ENCODE results near the gene BTBD9. TPM values are rescaled to one million over a fixed set of nuclear protein-coding genes. Genes with fewer than 3 reads are reported as not detected.

Gene BTBD9
- total and polyA plus RNA-seq, 2 of the 13 experiments (the other 11 are each of a cell fraction or from before 2014, with no cell fraction given), result 1.2 to 3.0 TPM

DNA sequence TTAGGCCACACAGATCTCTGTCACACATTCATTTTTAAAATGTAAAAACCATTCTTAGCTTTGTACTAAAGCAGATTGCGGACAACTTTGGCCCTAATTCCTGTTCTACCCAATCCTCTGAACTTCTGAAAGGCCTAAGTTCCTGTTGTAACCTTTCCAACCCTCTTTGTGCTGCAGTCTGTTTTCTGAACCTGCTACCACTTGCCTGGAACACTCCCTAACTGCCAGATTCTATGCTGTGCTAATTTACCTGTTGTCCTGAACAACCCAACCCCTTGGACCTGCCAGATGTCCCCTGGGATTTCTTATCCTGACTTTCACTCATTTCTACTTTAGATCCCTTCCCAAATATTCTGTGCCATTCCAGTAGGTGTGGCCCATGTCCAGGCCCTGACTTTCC lies 421.5 kb downstream of the BTBD9 start:
- Histone ChIP-seq H3K4me1 (ENCODE audit: insufficient read depth, low read length) (peaks cover 4% of the 10 kb centered on the region), H4K20me1 (ENCODE audit: insufficient read depth, low read length) (no peaks in the 10 kb centered on the region), H3K27me3 (ENCODE audit: control insufficient read depth in 1 of 2, insufficient read depth in 2 of 2, low read length in 2 of 2) (no peaks in the 10 kb centered on the region), H3K4me3 (replicated peaks in 1 of 3; ENCODE audit: insufficient read depth in 1 of 3, low read depth in 2 of 3, low read length in 3 of 3) (no peak overlapping the region), H3K27ac (ENCODE audit: extremely low read length, insufficient read depth, low read length) (no peak overlapping the region), H3K36me3 (replicated peaks in 1 of 2; ENCODE audit: control insufficient read depth in 1 of 2, insufficient read depth in 2 of 2, low read length in 2 of 2) (no peaks in the 10 kb centered on the region), H3K4me2 (ENCODE audit: low read depth, low read length) (no peak overlapping the region), H2AFZ (ENCODE audit: low read length) (no peak overlapping the region), H3K9me3 (ENCODE audit: low read length) (no peaks in the 10 kb centered on the region), H3K9ac (ENCODE audit: insufficient read depth, low read depth, low read length) (no peak overlapping the region), H3K79me2 (ENCODE audit: insufficient read depth, low read length) (no peaks in the 10 kb centered on the region)
- POLR2A ChIA-PET, result no interaction called here
- BruUV-seq (replicated peaks), result no TSS peak
- CTCF ChIA-PET (ENCODE audit: low intra/inter-chr PET ratio, low total read pairs), result no interaction called here
- 86% methylated on average over 1 of the region's 1 CpG for WGBS (ENCODE audit: low lambda C conversion rate)
- ATAC-seq, result no peak
- TF ChIP-seq HHEX (CRISPR knock-in tag; IDR thresholded peaks at IDR 0.05), result no peak
- no peak for TF ChIP-seq RAD21 (CRISPR knock-in tag; IDR thresholded peaks at IDR 0.05)
- no peak for TF ChIP-seq ZNF558 (CRISPR knock-in tag; IDR thresholded peaks at IDR 0.05; ENCODE audit: borderline replicate concordance)
- TF ChIP-seq SAP130 (CRISPR knock-in tag; IDR thresholded peaks at IDR 0.05; ENCODE audit: low read depth), result no peak
- no peak for TF ChIP-seq HES4 (CRISPR knock-in tag; IDR thresholded peaks at IDR 0.05; ENCODE audit: borderline replicate concordance)
- TF ChIP-seq, protein P1, sequence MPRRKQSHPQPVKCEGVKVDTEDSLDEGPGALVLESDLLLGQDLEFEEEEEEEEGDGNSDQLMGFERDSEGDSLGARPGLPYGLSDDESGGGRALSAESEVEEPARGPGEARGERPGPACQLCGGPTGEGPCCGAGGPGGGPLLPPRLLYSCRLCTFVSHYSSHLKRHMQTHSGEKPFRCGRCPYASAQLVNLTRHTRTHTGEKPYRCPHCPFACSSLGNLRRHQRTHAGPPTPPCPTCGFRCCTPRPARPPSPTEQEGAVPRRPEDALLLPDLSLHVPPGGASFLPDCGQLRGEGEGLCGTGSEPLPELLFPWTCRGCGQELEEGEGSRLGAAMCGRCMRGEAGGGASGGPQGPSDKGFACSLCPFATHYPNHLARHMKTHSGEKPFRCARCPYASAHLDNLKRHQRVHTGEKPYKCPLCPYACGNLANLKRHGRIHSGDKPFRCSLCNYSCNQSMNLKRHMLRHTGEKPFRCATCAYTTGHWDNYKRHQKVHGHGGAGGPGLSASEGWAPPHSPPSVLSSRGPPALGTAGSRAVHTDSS (CRISPR knock-in tag; conservative IDR thresholded peaks at IDR 0.05), result no peak
- no peak for TF ChIP-seq THAP11 (CRISPR knock-in tag; IDR thresholded peaks at IDR 0.05)
- TF ChIP-seq, protein P2, sequence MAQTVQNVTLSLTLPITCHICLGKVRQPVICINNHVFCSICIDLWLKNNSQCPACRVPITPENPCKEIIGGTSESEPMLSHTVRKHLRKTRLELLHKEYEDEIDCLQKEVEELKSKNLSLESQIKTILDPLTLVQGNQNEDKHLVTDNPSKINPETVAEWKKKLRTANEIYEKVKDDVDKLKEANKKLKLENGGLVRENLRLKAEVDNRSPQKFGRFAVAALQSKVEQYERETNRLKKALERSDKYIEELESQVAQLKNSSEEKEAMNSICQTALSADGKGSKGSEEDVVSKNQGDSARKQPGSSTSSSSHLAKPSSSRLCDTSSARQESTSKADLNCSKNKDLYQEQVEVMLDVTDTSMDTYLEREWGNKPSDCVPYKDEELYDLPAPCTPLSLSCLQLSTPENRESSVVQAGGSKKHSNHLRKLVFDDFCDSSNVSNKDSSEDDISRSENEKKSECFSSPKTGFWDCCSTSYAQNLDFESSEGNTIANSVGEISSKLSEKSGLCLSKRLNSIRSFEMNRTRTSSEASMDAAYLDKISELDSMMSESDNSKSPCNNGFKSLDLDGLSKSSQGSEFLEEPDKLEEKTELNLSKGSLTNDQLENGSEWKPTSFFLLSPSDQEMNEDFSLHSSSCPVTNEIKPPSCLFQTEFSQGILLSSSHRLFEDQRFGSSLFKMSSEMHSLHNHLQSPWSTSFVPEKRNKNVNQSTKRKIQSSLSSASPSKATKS (CRISPR knock-in tag; IDR thresholded peaks at IDR 0.05), result no peak
- no peak for TF ChIP-seq EZH2 (conservative IDR thresholded peaks at IDR 0.05; ENCODE audit: low read depth, low read length)
- TF ChIP-seq, protein P3, sequence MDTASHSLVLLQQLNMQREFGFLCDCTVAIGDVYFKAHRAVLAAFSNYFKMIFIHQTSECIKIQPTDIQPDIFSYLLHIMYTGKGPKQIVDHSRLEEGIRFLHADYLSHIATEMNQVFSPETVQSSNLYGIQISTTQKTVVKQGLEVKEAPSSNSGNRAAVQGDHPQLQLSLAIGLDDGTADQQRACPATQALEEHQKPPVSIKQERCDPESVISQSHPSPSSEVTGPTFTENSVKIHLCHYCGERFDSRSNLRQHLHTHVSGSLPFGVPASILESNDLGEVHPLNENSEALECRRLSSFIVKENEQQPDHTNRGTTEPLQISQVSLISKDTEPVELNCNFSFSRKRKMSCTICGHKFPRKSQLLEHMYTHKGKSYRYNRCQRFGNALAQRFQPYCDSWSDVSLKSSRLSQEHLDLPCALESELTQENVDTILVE (CRISPR knock-in tag; IDR thresholded peaks at IDR 0.05), result no peak
- TF ChIP-seq EED (CRISPR knock-in tag; IDR thresholded peaks at IDR 0.05), result no peak
- no peak for FAIRE-seq
- DNase-seq (ENCODE audit: low spot score), result no peak
- intact Hi-C loops (cut with micrococcal nuclease; ENCODE audit: unreplicated experiment) (no loop called here), in situ Hi-C loops (cut with HindIII; ENCODE audit: extremely low pct_ligation_motif_present, low pct_unique_long_range_greater_than_20kb) (no loop called here)
